ENCODE data around the gene ATG4A.

Gene ATG4A, protein sequence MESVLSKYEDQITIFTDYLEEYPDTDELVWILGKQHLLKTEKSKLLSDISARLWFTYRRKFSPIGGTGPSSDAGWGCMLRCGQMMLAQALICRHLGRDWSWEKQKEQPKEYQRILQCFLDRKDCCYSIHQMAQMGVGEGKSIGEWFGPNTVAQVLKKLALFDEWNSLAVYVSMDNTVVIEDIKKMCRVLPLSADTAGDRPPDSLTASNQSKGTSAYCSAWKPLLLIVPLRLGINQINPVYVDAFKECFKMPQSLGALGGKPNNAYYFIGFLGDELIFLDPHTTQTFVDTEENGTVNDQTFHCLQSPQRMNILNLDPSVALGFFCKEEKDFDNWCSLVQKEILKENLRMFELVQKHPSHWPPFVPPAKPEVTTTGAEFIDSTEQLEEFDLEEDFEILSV

DNA sequence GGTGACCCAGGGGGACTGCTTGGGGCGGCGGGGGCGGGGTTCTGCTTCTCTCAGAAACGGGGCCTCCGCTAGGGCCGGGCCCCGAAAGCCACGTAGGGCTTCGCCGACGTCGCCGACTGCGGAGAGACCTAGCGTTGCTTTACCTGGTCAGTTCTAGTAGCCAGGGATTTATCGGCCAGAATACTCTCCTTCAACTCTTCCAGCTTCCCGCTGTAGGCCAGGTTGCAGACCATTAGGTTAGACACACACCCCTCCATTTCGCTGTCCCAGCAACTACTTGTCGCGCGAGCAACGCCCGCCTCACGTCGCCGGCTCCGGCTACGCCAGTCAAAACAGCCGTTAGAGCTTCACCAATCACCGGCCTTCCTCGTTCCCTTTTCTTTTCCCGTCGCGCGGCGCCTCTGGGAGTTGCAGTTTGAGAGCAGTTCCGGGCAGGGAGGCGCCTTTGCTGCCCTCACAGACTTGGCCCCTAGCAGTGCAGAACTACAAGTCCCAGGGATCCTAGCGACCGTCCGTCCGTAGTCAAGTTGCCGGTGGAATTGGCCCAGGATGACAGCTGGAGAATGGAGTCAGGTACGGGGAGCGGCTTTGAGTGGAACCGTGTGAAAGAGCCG, at the start of gene ATG4A, which contains the start of gene PSMD10:
Gene ATG4A (plus strand): TSS at position 515 of the 614 bp plus-strand sequence. CDS start 49 bp downstream, at position 564.
Gene PSMD10 (minus strand): TSS at position 279 of the 614 bp plus-strand sequence. CDS start 22 bp downstream, at position 257.
- DNase-seq, result peak; percentile 88 to 93

DNA sequence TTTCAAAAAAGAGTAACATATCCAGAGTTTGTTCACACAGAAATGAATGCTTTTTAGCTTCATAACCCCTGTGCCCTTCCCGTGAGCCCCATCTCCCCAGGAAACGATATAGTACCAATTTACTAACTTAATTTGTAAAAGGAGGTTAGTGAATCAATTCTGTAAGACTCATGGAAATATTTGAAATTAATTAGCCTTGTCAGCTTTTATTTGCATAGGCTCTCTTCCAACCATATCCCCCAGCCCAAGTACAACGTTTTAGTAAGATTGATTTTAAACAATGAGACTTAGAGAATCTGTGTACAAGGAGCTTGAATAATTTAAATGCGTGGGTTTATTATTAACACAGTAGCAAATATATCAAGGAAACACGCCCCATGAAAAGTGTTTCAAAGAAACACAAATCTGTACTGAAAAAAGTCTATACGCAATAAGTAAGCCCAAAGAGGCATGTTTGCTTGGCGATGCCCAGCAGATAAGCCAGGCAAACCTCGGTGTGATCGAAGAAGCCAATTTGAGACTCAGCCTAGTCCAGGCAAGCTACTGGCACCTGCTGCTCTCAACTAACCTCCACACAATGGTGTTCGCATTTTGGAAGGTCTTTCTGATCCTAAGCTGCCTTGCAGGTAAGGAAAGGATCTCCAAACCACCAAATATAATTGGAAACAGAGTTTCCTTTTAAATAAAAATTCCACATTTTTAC, 46.9 kb upstream of the ATG4A start, which contains the start of gene VSIG1:
Gene VSIG1 (plus strand): TSS at position 512 of the 703 bp plus-strand sequence. CDS start 66 bp downstream, at position 578.
- no peak for DNase-seq

DNA sequence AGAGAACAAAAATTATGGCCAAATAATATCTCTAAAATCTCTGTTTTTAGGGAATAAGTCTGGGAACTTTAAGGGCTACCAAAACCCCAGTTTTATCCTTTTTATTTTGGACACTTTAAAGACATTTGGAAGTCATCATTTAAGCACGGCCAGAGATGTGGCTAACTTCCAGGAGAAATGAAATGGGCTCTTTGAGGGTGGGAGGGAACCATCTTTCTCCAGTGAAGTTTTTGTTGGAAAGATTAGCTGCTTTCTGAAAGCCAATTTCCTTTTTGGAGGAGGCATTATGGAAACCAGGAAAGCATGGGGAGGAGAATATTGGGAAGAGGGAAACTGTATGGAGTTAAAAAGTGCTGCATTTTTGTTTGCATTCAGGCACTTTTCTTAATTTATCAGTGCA, 41.9 kb upstream of the ATG4A start:
- no peak for DNase-seq

DNA sequence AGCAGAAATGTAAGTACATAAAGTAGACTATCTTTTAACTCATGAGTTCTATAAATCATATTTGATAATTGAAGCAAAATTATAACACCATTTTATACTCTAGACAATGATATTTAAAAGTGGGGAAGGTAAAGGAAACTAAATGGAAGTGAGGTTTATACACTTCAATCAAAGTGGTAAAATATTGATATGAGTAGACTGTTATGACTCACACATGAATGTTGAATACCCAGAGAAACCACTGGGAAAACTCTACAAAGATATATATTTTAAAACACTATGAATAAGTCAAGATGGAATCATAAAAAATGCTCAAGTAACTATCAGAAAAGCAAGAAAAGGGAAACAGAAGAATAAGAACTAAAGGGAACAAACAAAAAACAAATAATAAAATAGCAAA, 38.4 kb upstream of the ATG4A start:
- no peak for DNase-seq

DNA sequence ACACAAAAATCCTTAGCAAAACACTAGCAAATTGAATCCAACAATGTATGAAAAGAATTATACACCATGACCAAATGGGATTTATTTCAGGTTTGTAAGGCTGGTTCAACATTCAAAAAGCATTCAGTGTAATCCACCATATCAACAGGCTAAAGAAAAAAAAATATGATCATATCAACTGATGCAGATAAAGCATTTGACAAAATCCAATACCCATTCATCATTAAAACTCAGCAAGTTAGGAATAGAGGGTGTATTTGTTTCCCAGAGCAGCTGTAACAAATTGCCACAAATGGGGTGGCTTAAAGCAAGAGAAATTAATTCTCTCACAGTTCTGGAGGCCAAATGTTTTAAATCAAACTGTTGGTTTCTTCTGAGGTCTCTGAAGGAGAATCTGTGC, 36.0 kb upstream of the ATG4A start:
- DNase-seq, result no peak

DNA sequence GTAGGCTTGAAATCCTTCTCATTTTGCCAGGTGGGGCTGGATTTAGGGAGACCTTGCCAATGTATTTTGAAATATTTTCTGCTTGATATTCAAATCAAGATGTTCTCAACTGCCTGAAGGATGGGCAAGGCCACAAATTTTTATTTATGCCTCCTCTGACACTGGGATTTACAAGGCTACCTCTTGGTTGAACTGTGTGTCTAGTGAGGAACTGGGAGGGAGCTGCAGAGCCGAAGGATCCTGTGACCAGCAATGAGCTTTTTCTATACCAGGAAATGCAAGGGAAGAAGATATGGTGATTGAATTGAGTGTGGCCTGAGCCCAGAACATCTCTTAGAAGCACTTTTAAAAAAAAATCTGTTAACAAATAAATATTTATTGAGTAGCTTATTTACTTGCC, 31.8 kb upstream of the ATG4A start:
- DNase-seq, result no peak

DNA sequence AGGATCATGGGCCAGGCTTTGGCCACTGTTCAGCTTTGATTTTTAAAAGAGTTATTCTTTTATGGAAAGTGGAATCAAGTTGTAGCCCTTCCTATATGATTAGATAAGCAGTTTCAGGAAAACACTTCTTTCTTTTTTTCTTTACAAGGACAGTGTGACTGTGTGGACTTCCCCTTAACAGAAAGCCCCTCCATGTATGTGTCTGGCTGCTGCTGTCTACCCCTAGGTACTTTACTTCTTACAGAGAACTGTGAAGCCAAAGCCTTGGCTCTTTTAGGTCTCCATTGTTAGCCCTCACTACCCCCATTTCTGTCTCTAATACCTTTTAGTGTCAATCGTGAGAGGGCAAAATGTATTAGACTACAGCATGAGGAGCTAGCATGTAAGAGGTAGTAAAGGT, 27.6 kb upstream of the ATG4A start:
- no peak for DNase-seq

DNA sequence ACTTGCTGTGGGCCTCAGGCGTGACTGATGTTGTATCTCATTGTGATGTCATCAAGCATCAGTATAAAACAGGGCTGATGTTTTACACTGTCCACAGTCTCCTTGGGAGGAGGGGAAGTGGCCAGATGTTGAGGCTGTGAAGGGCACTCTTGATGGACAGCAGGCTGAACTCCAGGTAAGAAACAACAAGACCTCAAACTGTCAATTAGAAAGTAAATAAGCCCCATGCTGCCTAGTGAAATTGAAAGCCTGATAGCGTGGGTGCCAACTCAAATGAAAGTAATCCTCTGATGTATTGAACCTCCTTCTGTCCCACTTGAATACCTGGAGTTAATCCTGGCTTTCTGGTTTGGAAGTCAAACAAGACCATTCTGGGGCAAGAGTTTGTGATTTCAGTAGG, 27.0 kb upstream of the ATG4A start:
- no peak for DNase-seq

DNA sequence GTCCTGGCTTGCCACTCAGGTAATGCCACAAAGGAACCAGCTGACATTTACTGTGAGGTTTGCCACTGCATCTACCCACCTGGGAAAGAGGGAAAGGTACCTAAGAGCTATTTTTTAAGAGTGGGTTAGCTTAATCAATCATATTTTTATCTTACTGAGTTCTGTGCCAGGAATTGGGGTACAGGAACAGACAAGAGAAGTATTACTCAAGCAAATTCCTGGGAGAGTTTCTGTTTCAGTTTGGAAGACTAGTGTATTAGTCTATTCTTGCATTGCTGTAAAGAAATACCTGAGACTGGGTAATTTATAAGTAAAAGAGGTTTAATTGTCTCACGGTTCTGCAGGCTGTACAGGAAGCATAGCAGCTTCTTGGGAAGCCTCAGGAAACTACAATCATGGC, 23.5 kb upstream of the ATG4A start:
- DNase-seq, result no peak

DNA sequence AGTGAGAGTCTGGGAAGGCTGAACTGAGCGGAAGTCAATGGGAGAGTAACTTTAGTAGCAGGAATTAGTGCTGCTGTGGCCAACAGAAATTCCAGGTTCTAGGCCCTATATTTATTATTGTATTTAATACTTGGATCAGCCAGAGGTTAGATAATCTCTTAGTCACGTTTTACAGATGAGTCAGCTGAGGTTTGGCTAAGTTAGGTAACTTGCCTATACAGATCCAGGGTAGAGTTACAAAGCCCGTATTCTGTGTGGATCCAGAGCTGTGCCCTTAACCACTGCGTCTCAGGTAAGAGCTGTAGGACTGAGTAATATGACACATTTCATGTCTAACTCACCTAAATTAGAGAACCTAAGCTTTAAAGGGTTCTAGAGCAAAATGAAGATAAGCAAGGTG, 20.7 kb upstream of the ATG4A start:
- DNase-seq, result no peak

DNA sequence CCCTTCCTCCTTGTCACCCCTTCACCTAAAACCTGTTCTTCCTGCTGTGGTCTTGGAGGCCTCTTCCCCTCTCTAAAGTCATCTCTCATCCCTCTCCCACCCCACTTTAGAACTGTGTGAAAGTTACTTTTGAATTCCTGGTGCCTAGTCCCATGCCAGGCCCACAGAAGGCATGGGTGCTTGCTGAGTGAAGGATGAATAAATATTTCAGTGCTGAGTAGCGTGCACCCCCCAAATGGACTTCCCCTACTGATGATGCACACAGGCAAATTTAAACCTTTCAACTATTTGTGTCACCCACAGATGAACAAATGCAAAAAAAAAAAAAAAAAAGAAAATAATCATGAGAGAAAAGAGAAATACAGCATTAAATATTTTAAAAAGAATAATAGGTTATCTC, 20.0 kb upstream of the ATG4A start:
- DNase-seq, result no peak

DNA sequence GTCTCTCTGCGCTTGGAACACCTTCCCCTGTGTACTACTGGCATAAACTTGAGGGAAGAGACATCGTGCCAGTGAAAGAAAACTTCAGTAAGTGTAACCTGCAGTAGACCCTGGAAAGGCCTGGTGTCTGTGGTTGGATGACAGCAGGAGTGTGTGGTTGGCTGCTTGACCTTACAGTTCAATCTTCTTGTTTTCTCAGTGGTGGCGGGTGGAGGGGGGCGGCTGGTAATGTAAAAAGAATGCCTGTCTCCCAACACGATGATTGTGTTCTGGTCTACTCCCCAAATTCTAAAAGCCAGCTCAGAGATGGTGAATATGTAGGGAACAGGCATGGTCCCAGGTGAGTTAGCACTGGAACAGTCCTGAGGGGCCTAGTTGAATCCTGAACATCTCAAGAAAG, 18.8 kb upstream of the ATG4A start:
- DNase-seq, result no peak

DNA sequence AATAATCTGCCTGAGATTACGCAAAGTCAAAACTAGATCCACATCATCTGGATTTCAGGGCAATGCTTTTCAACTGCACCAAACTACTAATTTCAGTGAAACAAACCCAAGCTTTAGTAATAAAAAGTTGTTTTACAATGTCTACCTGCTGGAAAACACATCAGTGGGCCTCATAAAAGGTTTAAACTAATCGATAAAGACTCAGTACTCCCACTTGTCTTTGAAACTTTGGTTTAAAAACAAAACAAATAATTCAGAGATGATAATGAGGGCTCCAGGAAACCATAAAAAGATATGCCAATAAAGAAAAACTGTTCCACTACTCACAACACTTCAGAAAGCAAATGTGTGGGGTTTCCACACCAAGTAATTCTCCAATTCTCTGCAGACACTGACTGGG, 10.5 kb upstream of the ATG4A start:
- DNase-seq, result no peak

DNA sequence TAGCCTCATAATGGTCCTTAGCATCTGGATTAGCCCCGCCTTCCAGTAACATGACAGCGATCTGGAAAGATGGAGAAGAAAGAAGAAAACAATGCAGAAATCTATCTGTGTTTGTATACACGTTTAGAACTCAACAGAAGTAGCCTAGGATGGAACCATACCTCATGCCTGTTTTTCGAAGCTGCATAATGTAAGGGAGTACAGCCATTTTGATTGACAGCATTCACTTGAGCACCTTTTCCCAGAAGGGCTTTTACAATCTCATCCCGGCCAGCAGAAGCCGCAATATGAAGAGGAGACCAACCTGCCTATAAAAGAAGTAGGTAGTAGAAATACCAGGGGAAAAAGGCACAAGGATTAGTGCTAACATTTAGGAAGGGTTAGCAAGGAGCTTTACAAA, 3.8 kb upstream of the ATG4A start:
- DNase-seq, result no peak

DNA sequence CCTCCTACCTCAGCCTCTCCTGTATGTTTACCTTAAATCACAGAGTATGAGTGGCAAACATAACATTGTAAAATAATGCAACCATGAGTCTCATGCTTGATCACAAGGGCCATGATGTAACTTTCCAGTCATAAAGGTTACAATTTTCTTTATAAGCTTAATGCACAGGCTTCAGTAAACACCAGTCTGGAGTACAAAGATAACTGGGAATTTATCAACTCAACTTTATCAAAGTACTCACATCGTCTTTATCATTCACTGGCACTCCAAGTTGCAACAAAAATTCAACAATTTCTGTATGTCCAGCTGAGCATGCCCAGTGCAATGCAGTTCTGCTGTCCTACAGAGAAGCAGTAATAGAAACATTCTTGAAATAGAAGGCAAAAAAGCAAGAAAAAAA, 3.1 kb upstream of the ATG4A start:
- DNase-seq, result peak in 1 of 2 donors; percentile 50

DNA sequence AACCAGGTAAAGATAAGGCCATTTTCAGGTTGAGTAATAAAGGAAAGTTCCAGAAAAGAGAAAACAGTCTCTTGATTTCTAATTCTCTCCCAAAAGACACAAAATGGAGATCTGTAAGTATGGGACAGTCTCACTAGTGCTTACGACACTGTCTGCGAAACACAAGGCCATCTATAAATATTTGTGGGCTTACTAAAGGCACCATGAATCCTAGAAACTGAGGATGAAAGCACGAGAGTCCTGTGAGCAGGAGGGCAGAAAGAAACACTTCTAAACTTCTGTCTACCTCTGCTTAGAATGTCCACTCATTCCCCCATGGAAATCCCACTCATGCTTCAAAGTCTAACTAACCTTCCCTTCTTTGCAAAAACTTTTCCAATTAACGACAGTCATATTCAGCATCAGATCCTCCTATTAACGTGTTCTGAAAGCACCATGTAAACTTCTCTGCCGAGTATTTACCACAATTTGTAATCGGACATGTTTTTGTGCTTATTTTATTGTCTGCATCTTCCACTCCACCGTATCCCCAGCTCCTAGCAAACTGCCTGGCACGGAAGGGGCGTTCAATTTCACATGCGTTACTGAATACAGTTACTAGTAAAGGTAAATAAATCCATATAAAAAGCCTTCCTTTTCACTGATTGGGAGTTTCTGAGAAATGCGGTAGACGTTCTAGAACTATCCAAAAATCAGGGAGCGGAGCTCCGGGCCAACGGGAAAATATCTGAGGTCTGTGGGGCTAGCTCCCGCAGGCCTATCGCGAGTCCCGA, 901 bp upstream of the ATG4A start:
- DNase-seq, result peak; percentile 8 to 22

DNA sequence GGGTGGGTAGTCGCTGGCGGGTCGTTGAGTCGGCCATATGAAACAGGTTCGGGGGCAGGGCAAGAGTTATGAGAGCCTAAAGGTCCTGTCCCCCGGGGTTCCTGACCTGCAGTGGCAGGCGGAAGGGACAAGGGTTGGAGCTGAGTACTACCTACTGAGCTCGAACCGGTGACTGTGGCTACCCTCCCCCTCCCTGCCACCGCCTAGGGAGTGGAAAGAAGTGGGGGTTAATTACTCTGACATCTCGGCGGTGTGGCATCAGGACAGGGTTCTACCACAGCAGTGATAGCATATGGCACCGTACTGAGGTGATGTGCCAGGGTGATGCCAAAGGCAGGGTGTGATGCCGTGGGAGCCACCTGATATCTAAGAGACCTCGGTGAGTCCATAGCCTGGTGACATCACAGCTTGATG, 307 bp downstream of the ATG4A start:
- no peak for DNase-seq

DNA sequence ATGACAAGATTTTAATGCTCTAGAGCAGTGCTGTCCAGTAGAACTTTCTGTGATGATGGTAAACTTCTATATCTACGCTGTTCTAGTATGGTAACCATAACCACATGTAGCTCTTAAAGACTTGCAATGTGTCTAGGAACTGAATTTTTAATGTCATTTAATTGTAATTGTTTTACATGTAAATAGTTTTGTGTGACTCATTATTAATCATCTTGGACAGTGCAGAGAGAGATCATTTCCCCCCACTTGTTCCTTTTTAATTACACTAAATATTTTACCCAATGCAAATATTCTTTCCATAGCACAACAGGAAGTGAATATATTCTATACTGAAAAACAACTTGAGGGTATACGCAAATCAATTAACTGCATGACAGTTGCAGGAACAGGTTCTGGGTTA, 5.8 kb downstream of the ATG4A start:
- DNase-seq, result no peak

DNA sequence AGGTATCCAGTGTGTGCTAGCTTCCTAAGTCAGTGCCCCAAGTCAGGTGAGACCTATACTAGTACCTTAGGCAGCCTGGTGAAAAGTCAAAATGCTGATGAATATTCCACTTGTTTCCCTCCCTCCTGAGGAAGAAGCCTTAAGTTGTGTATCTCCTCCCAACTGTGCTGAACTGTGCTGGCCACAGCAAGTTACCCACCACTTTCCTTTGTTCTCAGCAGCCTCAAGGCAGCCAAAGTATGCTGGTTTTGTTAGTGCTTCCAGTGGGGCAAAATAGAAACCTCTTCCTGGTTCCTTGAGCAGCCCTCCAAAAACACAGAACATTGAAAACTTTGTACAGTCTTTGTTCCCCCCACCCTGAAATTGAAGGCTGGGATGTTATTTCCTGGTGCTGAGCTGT, 13.9 kb downstream of the ATG4A start:
- no peak for DNase-seq

DNA sequence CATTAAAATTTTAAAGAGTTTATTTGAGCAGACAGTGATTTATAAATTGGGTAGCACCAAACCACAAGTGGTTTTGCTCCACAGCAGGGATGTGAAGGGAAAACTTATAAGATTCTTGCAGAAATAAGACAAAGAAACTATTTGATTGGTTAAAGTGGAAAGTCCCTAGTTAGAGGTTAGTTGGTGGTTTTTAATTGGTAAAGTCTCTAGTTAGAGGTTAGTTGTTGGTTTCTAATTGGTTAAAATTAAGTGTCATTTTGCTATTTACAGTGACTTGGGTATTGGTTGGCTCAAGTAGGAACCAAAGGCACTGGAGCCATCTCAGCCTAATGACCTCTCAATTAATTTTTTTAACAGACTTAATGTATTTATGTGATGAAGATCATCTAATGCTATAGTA, 23.0 kb downstream of the ATG4A start:
- DNase-seq, result no peak

DNA sequence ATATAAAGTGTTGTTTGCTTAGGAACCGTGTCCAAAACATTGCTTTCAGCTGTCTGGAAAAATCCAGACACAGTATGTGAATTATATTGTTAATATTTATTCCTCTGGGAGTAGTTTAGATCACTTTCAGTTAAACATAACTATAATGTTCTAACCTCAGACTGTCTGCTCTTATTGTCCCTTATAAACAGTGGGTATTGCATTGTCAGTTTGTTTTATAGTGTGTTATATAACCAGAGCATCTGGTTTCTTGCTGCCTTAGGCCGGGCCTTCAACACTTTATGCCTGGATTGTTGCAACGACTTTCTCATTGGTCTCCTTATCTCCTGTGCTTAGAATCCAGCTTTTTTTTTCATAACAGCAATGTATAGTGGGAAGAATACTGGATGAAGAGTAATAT, 26.4 kb downstream of the ATG4A start:
- DNase-seq, result no peak

DNA sequence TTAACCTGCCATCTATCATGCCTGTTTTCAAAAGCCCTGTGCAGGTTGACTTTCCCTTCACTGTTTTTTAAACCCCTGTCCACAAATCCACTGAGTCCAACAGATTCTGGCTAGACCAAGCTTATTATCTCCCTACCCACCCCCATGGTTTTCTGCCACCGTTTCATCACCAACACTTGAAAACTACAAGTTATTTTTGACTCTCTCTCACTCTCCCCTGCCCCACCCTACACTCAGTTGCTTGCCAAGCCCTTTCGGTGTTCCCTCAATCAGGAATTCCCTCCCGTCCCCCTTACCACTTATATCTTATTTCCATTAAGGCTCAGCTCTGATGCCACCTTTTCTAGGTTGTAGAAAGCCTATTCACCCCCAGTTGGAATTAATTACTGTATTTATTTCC, 29.7 kb downstream of the ATG4A start:
- no peak for DNase-seq

DNA sequence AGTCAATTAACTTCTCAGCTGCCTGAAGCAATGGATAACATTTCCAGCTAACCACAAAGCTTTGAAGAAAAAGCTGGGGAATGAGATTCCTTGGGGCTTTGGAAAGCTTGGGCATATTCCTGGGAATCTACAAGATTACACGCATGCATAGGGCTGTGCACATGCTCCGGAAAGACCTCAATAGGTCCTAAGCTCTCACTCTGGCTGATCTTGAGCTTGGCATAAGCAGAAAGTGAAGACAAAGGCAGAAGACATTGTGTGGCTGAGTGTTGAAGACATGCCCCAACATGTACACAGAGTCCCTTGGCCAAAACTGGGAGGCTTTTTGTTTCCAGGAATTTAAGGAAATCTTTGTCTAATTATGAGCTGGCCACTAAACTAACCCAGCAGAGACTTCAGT, 31.2 kb downstream of the ATG4A start:
- no peak for DNase-seq
